HepG2 (cell line): Measurements from ENCODE around the gene CFAP97. TPM values are rescaled to one million over a fixed set of nuclear protein-coding genes. Genes with fewer than 3 reads are reported as not detected.

Experiments used
- ATF7 ChIP-seq, 2 experiments: fragments of 450-650 bp in 1 of 2; sonication (generic) in 1 of 2; formaldehyde crosslinking in 1 of 2; IDR thresholded peaks; 2 replicates each; pipeline versions ENCODE4 v1.4.0 to v1.6.1; 2016 to 2020; ENCODE audit warnings: antibody characterized with exemption in 1 of 2, mild to moderate bottlenecking in 1 of 2, missing genetic modification reagents in 1 of 2
- EED ChIP-seq: sonication (generic); formaldehyde crosslinking; IDR thresholded peaks from 2 replicates; pipeline ENCODE4 v1.5.0; 2020; ENCODE audit warnings: mild to moderate bottlenecking, missing genetic modification reagents
- ELF4 ChIP-seq: sonication (generic); formaldehyde crosslinking; IDR thresholded peaks from 2 replicates; pipeline ENCODE4 v1.5.0; 2020; ENCODE audit warnings: missing genetic modification reagents, mild to moderate bottlenecking, moderate library complexity, borderline replicate concordance
- FOXA3 ChIP-seq: IDR thresholded peaks from 2 replicates; pipeline ENCODE4 v1.6.1; 2016; ENCODE audit warnings: missing genetic modification reagents, missing compliant biosample characterization
- GATAD2A ChIP-seq: IDR thresholded peaks from 2 replicates; pipeline ENCODE4 v1.6.1; 2016
- NR2C2 ChIP-seq: sonication (generic); formaldehyde crosslinking; IDR thresholded peaks from 2 replicates; pipeline ENCODE4 v1.4.0; 2020; ENCODE audit warnings: missing genetic modification reagents, mild to moderate bottlenecking, moderate library complexity, borderline replicate concordance
- NR3C1 ChIP-seq: sonication (generic); formaldehyde crosslinking; IDR thresholded peaks from 2 replicates; pipeline ENCODE4 v1.4.0; 2020; ENCODE audit warnings: missing genetic modification reagents
- NRL ChIP-seq: sonication (generic); formaldehyde crosslinking; IDR thresholded peaks from 2 replicates; pipeline ENCODE4 v1.5.0; 2020; ENCODE audit warnings: missing genetic modification reagents, mild to moderate bottlenecking, moderate library complexity, borderline replicate concordance
- SOX13 ChIP-seq, 3 experiments: fragments of 450-650 bp in 1 of 3; sonication (generic) in 1 of 3; formaldehyde crosslinking in 1 of 3; IDR thresholded peaks in 2 of 3; conservative IDR thresholded peaks in 1 of 3; 2 replicates each; pipeline versions ENCODE4 v1.5.0 to v1.6.1; 2016 to 2020; ENCODE audit warnings: antibody characterized with exemption in 1 of 3, mild to moderate bottlenecking in 1 of 3, missing compliant biosample characterization in 1 of 3, missing genetic modification reagents in 1 of 3, moderate library complexity in 1 of 3
- ZNF180 ChIP-seq: sonication (generic); formaldehyde crosslinking; IDR thresholded peaks from 2 replicates; pipeline ENCODE4 v1.4.0; 2020; ENCODE audit warnings: low read depth, missing genetic modification reagents, borderline replicate concordance
- ZNF205 ChIP-seq: IDR thresholded peaks from 2 replicates; pipeline ENCODE4 v1.6.1; 2018; ENCODE audit warnings: missing biosample characterization, missing genetic modification reagents
- ZNF260 ChIP-seq: sonication (generic); formaldehyde crosslinking; IDR thresholded peaks from 2 replicates; pipeline ENCODE4 v1.4.0; 2020; ENCODE audit warnings: missing genetic modification reagents, low read depth, mild to moderate bottlenecking, borderline replicate concordance
- ZNF264 ChIP-seq: sonication (generic); formaldehyde crosslinking; IDR thresholded peaks from 2 replicates; pipeline ENCODE4 v1.4.0; 2020; ENCODE audit warnings: missing genetic modification reagents
- ZNF441 ChIP-seq: sonication (generic); formaldehyde crosslinking; IDR thresholded peaks from 2 replicates; pipeline ENCODE4 v1.7.0; 2021; ENCODE audit warnings: missing genetic modification reagents, borderline replicate concordance
- ZNF549 ChIP-seq: sonication (generic); formaldehyde crosslinking; IDR thresholded peaks from 2 replicates; pipeline ENCODE4 v1.5.0; 2020; ENCODE audit warnings: missing genetic modification reagents
- ZNF749 ChIP-seq: sonication (generic); formaldehyde crosslinking; IDR thresholded peaks from 2 replicates; pipeline ENCODE4 v1.8.0; 2022; ENCODE audit warnings: mild to moderate bottlenecking, missing genetic modification reagents, moderate library complexity, borderline replicate concordance
- polyA plus RNA-seq, 8 experiments: library from polyadenylated mRNA; depleted of rRNA in 3 of 8; stranded (reverse) in 7 of 8; unstranded in 1 of 8; fragments of >200 nt; fragmentation: Illumina TruSeq in 4 of 8; extraction: Trizol in 4 of 8; gene quantifications; 2 replicates each; pipeline versions ENCODE4 v1.2.1 to v1.2.3, GENCODE V29; 2011 to 2016; ENCODE audit warnings: low read depth in 4 of 8, missing spikeins in 1 of 8, mixed read lengths in 1 of 8; ENCODE audit not compliant: insufficient read depth in 1 of 8
- total RNA-seq, 5 experiments: library from RNA; depleted of rRNA; stranded (reverse); fragments of >200 nt; fragmentation: Illumina TruSeq; extraction: Trizol; gene quantifications; 2 replicates each; pipeline ENCODE4 v1.2.3, GENCODE V29; 2016; ENCODE audit warnings: low read depth in 1 of 5
- TF ChIP-seq, protein P1 (sequence below): sonication (generic); formaldehyde crosslinking; IDR thresholded peaks from 2 replicates; pipeline ENCODE4 v1.8.1; 2023; ENCODE audit warnings: mild to moderate bottlenecking, missing genetic modification reagents, borderline replicate concordance
- TF ChIP-seq, protein P2 (sequence below): sonication (generic); formaldehyde crosslinking; conservative IDR thresholded peaks from 2 replicates; pipeline ENCODE4 v1.4.0; 2020; ENCODE audit warnings: missing genetic modification reagents
- TF ChIP-seq, protein P3 (sequence below): sonication (generic); formaldehyde crosslinking; IDR thresholded peaks from 2 replicates; pipeline ENCODE4 v1.4.0; 2020; ENCODE audit warnings: missing genetic modification reagents

CFAP97 gene
- total and polyA plus RNA-seq, 2 of the 13 experiments (the other 11 are each of a cell fraction or from before 2014, with no cell fraction given) = 32.1 to 44.4 TPM

DNA sequence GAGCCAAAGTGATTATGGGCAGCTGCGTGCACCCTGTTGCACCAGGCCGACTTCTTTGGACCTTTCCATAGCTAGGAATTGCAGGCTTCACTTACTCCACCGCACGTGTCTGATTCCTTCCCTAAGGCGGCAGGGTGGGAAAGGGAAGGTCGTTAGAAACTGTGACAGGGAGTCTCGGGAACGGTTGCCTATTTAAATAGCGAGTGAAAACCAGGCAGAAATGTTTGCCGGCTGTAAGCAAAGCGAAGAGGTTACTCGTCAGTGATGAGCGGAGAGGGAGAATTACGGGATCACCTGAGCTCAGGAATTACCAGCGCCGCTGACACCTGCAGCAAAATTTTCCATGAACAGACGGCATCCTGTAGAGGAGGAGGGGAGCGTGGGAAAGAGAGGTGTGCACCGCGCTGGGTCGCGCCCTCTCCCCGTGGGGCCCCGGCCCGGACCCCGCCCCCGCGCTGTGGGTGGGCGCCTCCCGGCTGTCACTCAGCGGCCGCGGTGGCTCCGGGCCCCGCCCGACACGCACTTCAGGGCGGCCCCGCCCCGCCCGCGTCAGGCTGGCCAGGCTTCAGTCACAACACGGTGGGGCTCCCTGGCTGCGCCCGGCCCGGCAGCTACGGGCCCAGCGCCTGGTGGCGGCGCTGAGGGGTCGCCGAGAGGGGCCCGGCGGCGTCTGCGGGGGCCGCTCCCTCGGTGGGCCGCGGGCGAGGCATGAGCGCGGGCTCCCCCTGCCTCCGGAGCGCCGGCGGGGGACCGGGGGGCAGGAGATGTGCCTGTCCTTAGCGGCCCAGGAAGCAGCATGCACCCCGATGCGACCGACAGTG lies 5.4 kb upstream of the CFAP97 start, which contains the start of gene SNX25 (continued):
- TF ChIP-seq ELF4 = no peak
- TF ChIP-seq ZNF264 = no peak
- TF ChIP-seq SOX13 (IDR thresholded peaks at IDR 0.05) = no peak
- TF ChIP-seq SOX13 (CRISPR knock-in tag; conservative IDR thresholded peaks at IDR 0.05 in 1 of 2, IDR thresholded peaks at IDR 0.05 in 1 of 2) = peak in 1 of 2 experiments; percentile 27; a peak in 1 of 4 replicates
- no peak for TF ChIP-seq ZNF260
- peak; percentile 61 for TF ChIP-seq GATAD2A (CRISPR knock-in tag)
- 0 out of 2 replicates have a peak, but pooled peaks have one; percentile 25 for TF ChIP-seq ZNF441 (CRISPR knock-in tag)
- TF ChIP-seq ATF7 (IDR thresholded peaks at IDR 0.05) = no peak
- no peak for TF ChIP-seq ATF7 (CRISPR knock-in tag; IDR thresholded peaks at IDR 0.05)
- TF ChIP-seq FOXA3 (CRISPR knock-in tag) = peak; percentile 32; the same call in 1 of the 2 replicates
- no peak for TF ChIP-seq NR3C1 (CRISPR knock-in tag)
- TF ChIP-seq, protein P1, sequence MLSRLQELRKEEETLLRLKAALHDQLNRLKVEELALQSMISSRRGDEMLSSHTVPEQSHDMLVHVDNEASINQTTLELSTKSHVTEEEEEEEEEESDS = no peak
- peak; percentile 40; the same call in 1 of the 2 replicates for TF ChIP-seq NRL (CRISPR knock-in tag)
- TF ChIP-seq, protein P2, sequence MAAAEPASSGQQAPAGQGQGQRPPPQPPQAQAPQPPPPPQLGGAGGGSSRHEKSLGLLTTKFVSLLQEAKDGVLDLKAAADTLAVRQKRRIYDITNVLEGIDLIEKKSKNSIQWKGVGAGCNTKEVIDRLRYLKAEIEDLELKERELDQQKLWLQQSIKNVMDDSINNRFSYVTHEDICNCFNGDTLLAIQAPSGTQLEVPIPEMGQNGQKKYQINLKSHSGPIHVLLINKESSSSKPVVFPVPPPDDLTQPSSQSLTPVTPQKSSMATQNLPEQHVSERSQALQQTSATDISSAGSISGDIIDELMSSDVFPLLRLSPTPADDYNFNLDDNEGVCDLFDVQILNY = no peak
- no peak for TF ChIP-seq EED (CRISPR knock-in tag)
- TF ChIP-seq ZNF749 (CRISPR knock-in tag) = no peak; the same call in 1 of the 2 replicates
- TF ChIP-seq ZNF549 = no peak
- no peak for TF ChIP-seq ZNF205
- no peak for TF ChIP-seq NR2C2
- TF ChIP-seq, protein P3, sequence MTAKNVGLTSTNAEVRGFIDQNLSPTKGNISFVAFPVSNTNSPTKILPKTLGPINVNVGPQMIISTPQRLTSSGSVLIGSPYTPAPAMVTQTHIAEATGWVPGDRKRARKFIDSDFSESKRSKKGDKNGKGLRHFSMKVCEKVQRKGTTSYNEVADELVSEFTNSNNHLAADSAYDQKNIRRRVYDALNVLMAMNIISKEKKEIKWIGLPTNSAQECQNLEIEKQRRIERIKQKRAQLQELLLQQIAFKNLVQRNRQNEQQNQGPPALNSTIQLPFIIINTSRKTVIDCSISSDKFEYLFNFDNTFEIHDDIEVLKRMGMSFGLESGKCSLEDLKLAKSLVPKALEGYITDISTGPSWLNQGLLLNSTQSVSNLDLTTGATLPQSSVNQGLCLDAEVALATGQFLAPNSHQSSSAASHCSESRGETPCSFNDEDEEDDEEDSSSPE (CRISPR knock-in tag) = no peak; the same call in 1 of the 2 replicates
- TF ChIP-seq ZNF180 (CRISPR knock-in tag) = no peak
